HEK293 (cell line): ENCODE measurements around the gene UTP14C.

ENCODE experiments used
- CTCF ChIA-PET: fragments of 350-600 bp; formaldehyde crosslinking; extraction: SDS; loops from one replicate; lab custom pipeline; 2021; ENCODE audit warnings: antibody characterized with exemption; lab: Yijun Ruan, JAX
- POLR2A ChIA-PET: fragments of 300-600 bp; formaldehyde crosslinking; extraction: SDS; loops from one replicate; lab custom pipeline; 2020; ENCODE audit warnings: antibody characterized with exemption, inconsistent platforms; lab: Yijun Ruan, JAX
- H3K27ac ChIP-seq: fragments of 200-500 bp; sonication (Bioruptor generic); 2 replicates; pipeline ENCODE4 v1.5.1; 2014; ENCODE audit warnings: low read depth, low read length, control low read depth, inconsistent platforms; ENCODE audit errors: extremely low read depth
- H3K36me3 ChIP-seq, 2 experiments: fragments of 200-500 bp in 1 of 2; sonication (Bioruptor generic) in 1 of 2; 1 replicate in 1 of 2; 2 replicates in 1 of 2; pipeline ENCODE4 v1.5.1; 2014 to 2017; ENCODE audit warnings: inconsistent platforms in 2 of 2, low read length in 2 of 2; ENCODE audit not compliant: control insufficient read depth in 2 of 2, insufficient read depth in 1 of 2
- H3K4me1 ChIP-seq: fragments of 200-500 bp; sonication (Bioruptor generic); 2 replicates; pipeline ENCODE4 v1.5.1; 2014; ENCODE audit warnings: mild to moderate bottlenecking, low read length, inconsistent platforms; ENCODE audit not compliant: control insufficient read depth, insufficient read depth
- H3K4me3 ChIP-seq: 2 replicates; pipeline ENCODE4 v1.5.1; 2011; ENCODE audit warnings: low read depth, mild to moderate bottlenecking, control low read depth, low read length, moderate library complexity
- H3K9me3 ChIP-seq: fragments of 200-500 bp; sonication (Bioruptor generic); 2 replicates; pipeline ENCODE4 v1.5.1; 2014; ENCODE audit warnings: low read depth, low read length, inconsistent platforms; ENCODE audit not compliant: control insufficient read depth, insufficient read depth
- GLIS1 ChIP-seq: fragments of 450-650 bp; formaldehyde crosslinking; IDR thresholded peaks from 2 replicates; pipeline ENCODE4 v1.5.1; 2016; ENCODE audit warnings: missing biosample characterization, missing genetic modification characterization
- GLIS2 ChIP-seq: fragments of 450-650 bp; formaldehyde crosslinking; IDR thresholded peaks from 2 replicates; pipeline ENCODE4 v1.5.1; 2016; ENCODE audit warnings: missing biosample characterization, missing genetic modification characterization
- HOXD13 ChIP-seq: sonication (generic); formaldehyde crosslinking; IDR thresholded peaks from 2 replicates; pipeline ENCODE4 v1.8.0; 2022; ENCODE audit warnings: missing genetic modification reagents, borderline replicate concordance
- IKZF3 ChIP-seq: fragments of 450-650 bp; IDR thresholded peaks from 2 replicates; pipeline ENCODE4 v1.5.0; 2018; ENCODE audit warnings: missing biosample characterization, mild to moderate bottlenecking, missing genetic modification characterization, moderate library complexity
- KLF8 ChIP-seq: fragments of 450-650 bp; formaldehyde crosslinking; IDR thresholded peaks from 2 replicates; pipeline ENCODE4 v1.5.1; 2016; ENCODE audit warnings: missing biosample characterization, missing genetic modification characterization
- REST ChIP-seq: fragments of 450-650 bp; formaldehyde crosslinking; IDR thresholded peaks from 2 replicates; pipeline ENCODE4 v1.5.1; 2016; ENCODE audit warnings: missing biosample characterization, missing genetic modification characterization
- SALL2 ChIP-seq: fragments of 450-650 bp; formaldehyde crosslinking; IDR thresholded peaks from 2 replicates; pipeline ENCODE4 v1.5.0; 2017; ENCODE audit warnings: missing biosample characterization, mild to moderate bottlenecking, missing genetic modification characterization, borderline replicate concordance
- SP7 ChIP-seq: fragments of 450-650 bp; formaldehyde crosslinking; IDR thresholded peaks from 2 replicates; pipeline ENCODE4 v1.5.1; 2016; ENCODE audit warnings: missing biosample characterization, missing genetic modification characterization
- ZBTB1 ChIP-seq: fragments of 450-650 bp; formaldehyde crosslinking; IDR thresholded peaks from 2 replicates; pipeline ENCODE4 v1.5.1; 2016; ENCODE audit warnings: missing biosample characterization, missing genetic modification characterization
- ZBTB20 ChIP-seq: fragments of 450-650 bp; formaldehyde crosslinking; IDR thresholded peaks from 2 replicates; pipeline ENCODE4 v1.5.1; 2016; ENCODE audit warnings: missing biosample characterization, missing genetic modification characterization
- ZBTB26 ChIP-seq: fragments of 450-650 bp; formaldehyde crosslinking; optimal IDR thresholded peaks from 2 replicates; pipeline ENCODE3; 2016; ENCODE audit warnings: missing biosample characterization, mild to moderate bottlenecking, missing genetic modification characterization
- ZBTB8A ChIP-seq: fragments of 450-650 bp; formaldehyde crosslinking; IDR thresholded peaks from 2 replicates; pipeline ENCODE4 v1.5.1; 2016; ENCODE audit warnings: missing biosample characterization, missing genetic modification characterization
- ZNF10 ChIP-seq: fragments of 450-650 bp; formaldehyde crosslinking; IDR thresholded peaks from 2 replicates; pipeline ENCODE4 v1.5.1; 2017; ENCODE audit warnings: missing biosample characterization, missing genetic modification characterization
- ZNF16 ChIP-seq: fragments of 450-650 bp; formaldehyde crosslinking; IDR thresholded peaks from 2 replicates; pipeline ENCODE4 v1.5.1; 2016; ENCODE audit warnings: low read depth, missing biosample characterization, missing genetic modification characterization
- ZNF175 ChIP-seq: fragments of 450-650 bp; formaldehyde crosslinking; IDR thresholded peaks from 2 replicates; pipeline ENCODE4 v1.5.1; 2016; ENCODE audit warnings: missing biosample characterization, missing genetic modification characterization
- ZNF211 ChIP-seq: fragments of 450-650 bp; formaldehyde crosslinking; IDR thresholded peaks from 2 replicates; pipeline ENCODE4 v1.5.1; 2016; ENCODE audit warnings: low read depth, missing biosample characterization, missing genetic modification characterization
- ZNF391 ChIP-seq: fragments of 450-650 bp; formaldehyde crosslinking; IDR thresholded peaks from 2 replicates; pipeline ENCODE4 v1.5.1; 2016; ENCODE audit warnings: low read depth, missing biosample characterization, missing genetic modification characterization, borderline replicate concordance
- ZNF398 ChIP-seq: fragments of 450-650 bp; formaldehyde crosslinking; IDR thresholded peaks from 2 replicates; pipeline ENCODE4 v1.5.1; 2017; ENCODE audit warnings: missing biosample characterization, missing genetic modification characterization
- ZNF501 ChIP-seq: fragments of 450-650 bp; formaldehyde crosslinking; IDR thresholded peaks from 2 replicates; pipeline ENCODE4 v1.5.1; 2016; ENCODE audit warnings: missing biosample characterization, missing genetic modification characterization
- ZNF548 ChIP-seq: fragments of 450-650 bp; formaldehyde crosslinking; IDR thresholded peaks from 2 replicates; pipeline ENCODE4 v1.5.1; 2016; ENCODE audit warnings: missing biosample characterization, missing genetic modification characterization
- ZNF621 ChIP-seq: fragments of 450-650 bp; formaldehyde crosslinking; IDR thresholded peaks from 2 replicates; pipeline ENCODE4 v1.5.1; 2017; ENCODE audit warnings: missing biosample characterization, missing genetic modification characterization
- ZNF626 ChIP-seq: fragments of 450-650 bp; sonication (Bioruptor Pico); formaldehyde crosslinking; IDR thresholded peaks from 2 replicates; pipeline ENCODE4 v1.5.1; 2018; ENCODE audit warnings: missing biosample characterization, missing genetic modification characterization, inconsistent platforms

The UTP14C gene

GRCh38 chr13:51996641-51997040, 27.9 kb upstream of the UTP14C start:
- CTCF ChIA-PET, result no interaction called here
- no peaks in the 10 kb centered on the region for H3K9me3 ChIP-seq
- POLR2A ChIA-PET, result no interaction called here
- no peak overlapping the region for H3K27ac ChIP-seq
- peaks cover 14% of the 10 kb centered on the region for H3K4me1 ChIP-seq
- 0 out of 2 replicates have a peak, but pooled peaks have one; percentile 1 for TF ChIP-seq GLIS2 (tag by site-specific recombination)
- no peak for TF ChIP-seq ZNF548 (tag by site-specific recombination)
- 0 out of 2 replicates have a peak, but pooled peaks have one; percentile 1 for TF ChIP-seq GLIS1 (tag by site-specific recombination)
- no peak for TF ChIP-seq ZNF391 (tag by site-specific recombination)
- TF ChIP-seq ZNF16, result no peak
- TF ChIP-seq KLF8 (tag by site-specific recombination), result no peak
- H3K4me3 ChIP-seq, result no peak overlapping the region
- H3K36me3 ChIP-seq, result no peaks in the 10 kb centered on the region

DNA sequence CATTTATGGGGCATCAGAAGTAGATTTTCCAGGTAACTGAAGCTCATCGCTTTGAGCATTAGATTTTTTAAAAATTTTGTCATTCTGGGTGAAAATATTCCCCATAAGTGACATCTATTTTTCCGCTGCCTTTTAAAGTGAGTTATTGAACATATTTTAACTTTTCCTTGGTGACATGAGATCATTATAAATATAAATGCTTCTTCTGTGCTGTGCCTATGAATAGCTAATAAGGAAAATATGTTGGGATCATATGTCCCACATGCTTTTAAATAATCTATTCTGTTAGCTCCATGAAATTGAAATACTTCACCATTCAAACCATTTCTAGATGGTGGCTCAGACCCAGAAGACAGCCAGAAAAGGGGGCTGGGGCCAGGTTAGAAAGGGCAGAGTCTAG, 27.3 kb upstream of the UTP14C start:
- no peaks in the 10 kb centered on the region for H3K36me3 ChIP-seq
- no peak overlapping the region for H3K27ac ChIP-seq
- H3K4me1 ChIP-seq, result peaks cover 14% of the 10 kb centered on the region
- ChIA-PET POLR2A (no interaction called here), CTCF (no interaction called here)
- no peak overlapping the region for H3K4me3 ChIP-seq
- no peaks in the 10 kb centered on the region for H3K9me3 ChIP-seq
- no peak for TF ChIP-seq ZNF175
- no peak for TF ChIP-seq SALL2
- TF ChIP-seq ZBTB8A, result no peak
- TF ChIP-seq ZBTB20 (tag by site-specific recombination), result no peak
- no peak for TF ChIP-seq IKZF3
- TF ChIP-seq ZBTB26 (tag by site-specific recombination), result no peak
- TF ChIP-seq ZNF501 (tag by site-specific recombination), result no peak
- no peak for TF ChIP-seq HOXD13 (CRISPR knock-in tag)
- no peak for TF ChIP-seq ZBTB1 (tag by site-specific recombination)
- TF ChIP-seq ZNF621 (tag by site-specific recombination), result no peak
- no peak for TF ChIP-seq ZNF211 (tag by site-specific recombination)
- no peak for TF ChIP-seq ZNF398 (tag by site-specific recombination)

- CTCF ChIA-PET, result no interaction called here
- H3K4me3 ChIP-seq, result no peak overlapping the region
- H3K4me1 ChIP-seq, result peaks cover 14% of the 10 kb centered on the region
- POLR2A ChIA-PET, result no interaction called here
- H3K9me3 ChIP-seq, result no peaks in the 10 kb centered on the region
- H3K27ac ChIP-seq, result no peak overlapping the region
- no peaks in the 10 kb centered on the region for H3K36me3 ChIP-seq
- TF ChIP-seq HOXD13 (CRISPR knock-in tag) (no peak), ZNF626 (tag by site-specific recombination) (no peak), SP7 (tag by site-specific recombination) (peak; percentile 34; the same call in 1 of the 2 replicates), ZNF398 (tag by site-specific recombination) (no peak), ZNF10 (peak; percentile 36; the same call in 1 of the 2 replicates), REST (tag by site-specific recombination) (peak; percentile 38; the same call in 1 of the 2 replicates)
Measured at GRCh38 chr13:51997641-51998330, 26.7 kb upstream of the UTP14C start.
